Measurements from ENCODE around the gene ATG4D.
"Not testable (repeated sequence)": the region's sequence is repeated elsewhere in the genome, so short reads cannot be mapped to it uniquely, and the experiment has no call there.

The ATG4D gene

GRCh38 chr19:10521461-10522171 lies 22.1 kb upstream of the ATG4D start:
- Histone ChIP-seq H3K4me1 (ENCODE audit: control insufficient read depth in 1 of 2, insufficient read depth in 1 of 2, low read depth in 1 of 2, low read length in 1 of 2) (peaks cover 0 to 8% of the 10 kb centered on the region in 2 experiments), H3K27me3 (peaks cover 73% of the 10 kb centered on the region), H3K9me3 (no peaks in the 10 kb centered on the region), H3K27ac (no peak overlapping the region), H3K4me3 (ENCODE audit: low read depth in 1 of 2, low read length in 1 of 2) (no peak overlapping the region), H3K36me3 (no peaks in the 10 kb centered on the region)
- TF ChIP-seq CTCF (IDR thresholded peaks at IDR 0.05), result no peak

GRCh38 chr19:10523135-10523636 lies 20.5 kb upstream of the ATG4D start:
- Histone ChIP-seq H3K9me3 (no peaks in the 10 kb centered on the region), H3K4me1 (ENCODE audit: control insufficient read depth in 1 of 2, insufficient read depth in 1 of 2, low read depth in 1 of 2, low read length in 1 of 2) (no peaks in the 10 kb centered on the region)
- TF ChIP-seq CTCF (IDR thresholded peaks at IDR 0.05), result no peak

GRCh38 chr19:10525636-10526035 lies 18.1 kb upstream of the ATG4D start:
- H3K9me3 ChIP-seq, result no peaks in the 10 kb centered on the region
- no peak for TF ChIP-seq CTCF (IDR thresholded peaks at IDR 0.05)
- no peak overlapping the region for H3K27ac ChIP-seq
- no peaks in the 10 kb centered on the region for H3K36me3 ChIP-seq
- H3K4me3 ChIP-seq (ENCODE audit: low read depth in 1 of 2, low read length in 1 of 2), result no peak overlapping the region
- peaks cover 33% of the 10 kb centered on the region for H3K27me3 ChIP-seq
- H3K4me1 ChIP-seq (ENCODE audit: control insufficient read depth in 1 of 2, insufficient read depth in 1 of 2, low read depth in 1 of 2, low read length in 1 of 2), result no peaks in the 10 kb centered on the region

More at GRCh38 chr19:10523135-10523636, 20.5 kb upstream of the ATG4D start:
- Histone ChIP-seq H3K4me3 (ENCODE audit: low read depth in 1 of 2, low read length in 1 of 2) (no peak overlapping the region), H3K36me3 (no peaks in the 10 kb centered on the region), H3K27ac (no peak overlapping the region), H3K27me3 (peaks cover 57% of the 10 kb centered on the region)

- peaks cover 21% of the 10 kb centered on the region for H3K27me3 ChIP-seq
- not testable (repeated sequence) for H3K36me3 ChIP-seq; H3K4me1 ChIP-seq (ENCODE audit: control insufficient read depth in 1 of 2, insufficient read depth in 1 of 2, low read depth in 1 of 2, low read length in 1 of 2); H3K9me3 ChIP-seq; H3K27ac ChIP-seq; H3K4me3 ChIP-seq (ENCODE audit: low read depth in 1 of 2, low read length in 1 of 2)
Observed at GRCh38 chr19:10526887-10527286, 16.8 kb upstream of the ATG4D start.

- Histone ChIP-seq H3K27me3 (peaks cover 18% of the 10 kb centered on the region), H3K9me3 (no peaks in the 10 kb centered on the region), H3K4me1 (ENCODE audit: control insufficient read depth in 1 of 2, insufficient read depth in 1 of 2, low read depth in 1 of 2, low read length in 1 of 2) (no peaks in the 10 kb centered on the region), H3K27ac (no peak overlapping the region), H3K4me3 (ENCODE audit: low read depth in 1 of 2, low read length in 1 of 2) (no peak overlapping the region), H3K36me3 (no peaks in the 10 kb centered on the region)
- TF ChIP-seq CTCF (IDR thresholded peaks at IDR 0.05), result no peak
Observed at GRCh38 chr19:10532457-10532856, 11.2 kb upstream of the ATG4D start.

GRCh38 chr19:10533646-10534386 lies 9.9 kb upstream of the ATG4D start:
- no peak overlapping the region for H3K4me3 ChIP-seq (ENCODE audit: low read depth in 1 of 2, low read length in 1 of 2)
- peaks cover 0 to under 1% of the 10 kb centered on the region in 2 experiments for H3K4me1 ChIP-seq (ENCODE audit: control insufficient read depth in 1 of 2, insufficient read depth in 1 of 2, low read depth in 1 of 2, low read length in 1 of 2)
- no peak for TF ChIP-seq CTCF (IDR thresholded peaks at IDR 0.05)
- H3K36me3 ChIP-seq, result no peaks in the 10 kb centered on the region
- H3K27me3 ChIP-seq, result peaks cover 32% of the 10 kb centered on the region
- no peaks in the 10 kb centered on the region for H3K9me3 ChIP-seq
- H3K27ac ChIP-seq, result no peak overlapping the region
